ENCODE data around the gene PRELID1.
"Not testable (repeated sequence)": the region's sequence is repeated elsewhere in the genome, so short reads cannot be mapped to it uniquely, and the experiment has no call there.

PRELID1 gene

DNA sequence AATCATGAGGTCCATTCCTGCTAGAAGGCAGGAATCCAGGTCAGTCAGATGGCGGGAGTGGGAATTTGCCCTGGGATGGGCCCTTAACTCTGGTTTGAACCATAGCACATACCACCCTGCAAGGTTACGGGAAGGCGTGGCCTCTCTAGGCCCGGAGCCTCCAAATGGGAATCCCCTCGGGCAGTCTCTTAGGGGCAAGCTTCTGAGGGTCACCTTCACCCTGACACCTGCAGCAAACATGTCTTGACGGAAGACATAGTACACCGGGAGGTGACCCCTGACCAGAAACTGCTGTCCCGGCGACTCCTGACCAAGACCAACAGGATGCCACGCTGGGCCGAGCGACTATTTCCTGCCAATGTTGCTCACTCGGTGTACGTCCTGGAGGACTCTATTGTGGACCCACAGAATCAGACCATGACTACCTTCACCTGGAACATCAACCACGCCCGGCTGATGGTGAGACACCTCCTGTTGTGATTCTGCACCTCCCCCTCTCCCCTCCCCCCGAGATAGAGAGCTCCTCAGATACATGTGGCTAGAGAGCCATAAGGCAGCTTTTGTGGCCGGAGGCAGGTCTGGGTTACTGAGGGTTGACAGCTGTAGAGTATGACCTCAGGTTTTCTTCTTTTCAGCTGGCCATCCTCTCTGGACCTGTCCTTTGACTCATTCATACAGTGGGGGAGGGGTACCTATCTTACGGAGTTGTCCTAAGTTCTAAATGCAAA lies 957 bp downstream of the PRELID1 start:
- H3K4me3 ChIP-seq (ENCODE audit: low read depth, low read length) = peak overlapping the region; percentile 91
- no peak for TF ChIP-seq CTCF (IDR thresholded peaks at IDR 0.05; ENCODE audit: low read depth, low read length)

DNA sequence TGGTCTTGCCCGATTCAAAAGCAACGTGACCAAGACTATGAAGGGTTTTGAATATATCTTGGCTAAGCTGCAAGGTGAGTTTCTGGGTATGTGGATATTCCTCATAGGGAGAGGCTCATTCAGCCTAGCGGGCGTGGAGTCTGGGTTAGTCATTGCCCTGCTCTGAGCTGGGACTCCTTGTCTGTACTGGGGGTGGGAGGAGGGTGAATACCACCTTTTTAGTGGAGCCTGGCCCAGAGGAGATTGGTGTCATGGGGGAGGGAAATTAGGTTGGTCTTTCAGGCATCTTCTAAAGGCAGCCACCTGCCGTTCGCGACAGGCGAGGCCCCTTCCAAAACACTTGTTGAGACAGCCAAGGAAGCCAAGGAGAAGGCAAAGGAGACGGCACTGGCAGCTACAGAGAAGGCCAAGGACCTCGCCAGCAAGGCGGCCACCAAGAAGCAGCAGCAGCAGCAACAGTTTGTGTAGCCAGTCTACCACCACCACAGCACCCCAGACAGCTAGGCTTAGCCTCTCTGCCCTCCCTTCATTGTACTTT lies 2.6 kb downstream of the PRELID1 start:
- H3K4me3 ChIP-seq (ENCODE audit: low read depth, low read length) = not testable (repeated sequence)

DNA sequence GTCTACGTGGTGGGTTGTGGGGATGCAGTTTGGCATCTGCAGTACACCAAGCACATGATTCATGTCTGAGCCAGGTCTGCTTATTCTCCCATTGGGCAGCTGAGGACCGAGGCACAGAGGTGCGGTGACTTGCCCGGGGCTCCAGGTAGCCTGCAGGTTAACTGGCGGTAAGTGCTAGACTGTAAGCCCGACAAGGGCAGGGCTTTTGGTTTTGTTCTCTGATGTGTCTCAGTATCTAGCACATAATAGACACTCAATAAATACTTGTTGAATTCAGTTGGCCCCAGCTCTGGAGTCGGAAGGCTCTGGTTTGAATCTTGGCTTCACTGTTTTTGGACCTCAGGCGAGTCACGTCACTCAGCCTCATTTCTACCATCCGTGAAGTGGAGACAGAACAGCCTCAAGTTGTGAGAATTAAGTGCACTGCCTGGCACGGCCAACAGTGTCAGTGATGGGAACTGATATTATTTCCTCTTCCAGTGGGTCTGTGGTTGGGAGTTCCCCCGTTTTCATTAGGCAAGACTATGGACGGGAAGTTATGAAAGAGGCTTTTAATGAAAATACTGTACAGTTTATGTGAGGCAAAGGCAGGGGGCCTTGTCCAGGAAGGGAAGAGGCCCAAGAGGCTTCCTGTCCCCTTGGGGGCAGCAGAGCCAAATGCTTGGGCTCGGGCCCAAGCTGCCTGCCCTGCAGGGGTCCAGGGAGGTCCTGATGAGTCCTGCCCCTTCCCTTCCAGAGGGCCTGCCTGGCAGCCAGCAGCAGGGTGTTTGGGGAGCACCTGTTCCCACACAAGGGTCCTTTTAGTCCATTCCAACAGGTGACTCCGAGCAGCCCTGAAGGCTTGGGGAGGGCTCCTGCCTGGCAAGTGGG lies 3.3 kb downstream of the PRELID1 start:
- no peak for TF ChIP-seq CTCF (IDR thresholded peaks at IDR 0.05; ENCODE audit: low read depth, low read length)
- no peak overlapping the region for H3K4me3 ChIP-seq (ENCODE audit: low read depth, low read length)

GRCh38 chr5:177307544-177308363 lies 4.2 kb downstream of the PRELID1 start:
- TF ChIP-seq CTCF (IDR thresholded peaks at IDR 0.05; ENCODE audit: low read depth, low read length) = no peak
- H3K4me3 ChIP-seq (ENCODE audit: low read depth, low read length) = no peak overlapping the region

DNA sequence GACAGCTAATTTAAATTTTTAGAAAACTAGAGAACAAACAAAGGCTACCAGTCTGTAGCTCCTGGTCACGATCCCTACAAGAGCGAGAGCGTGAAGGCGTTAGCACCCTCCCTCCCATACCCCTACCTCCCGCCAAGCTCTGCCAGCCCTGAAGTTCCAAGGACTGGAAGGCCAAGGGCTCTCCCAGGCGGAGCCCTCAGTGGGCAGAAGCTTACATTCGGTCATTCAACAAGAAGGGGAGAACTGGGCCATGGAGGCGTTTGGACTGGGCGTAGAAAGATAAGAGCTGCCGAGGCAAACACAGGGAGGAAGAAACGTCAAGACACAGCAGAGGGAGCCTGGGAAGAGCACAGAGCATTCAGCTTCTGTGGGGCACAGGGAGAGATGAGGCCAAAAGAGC lies 5.1 kb downstream of the PRELID1 start:
- no peak for TF ChIP-seq CTCF (IDR thresholded peaks at IDR 0.05; ENCODE audit: low read depth, low read length)
- no peak overlapping the region for H3K4me3 ChIP-seq (ENCODE audit: low read depth, low read length)

- H3K4me3 ChIP-seq (ENCODE audit: low read depth, low read length) = no peak overlapping the region
- TF ChIP-seq CTCF (IDR thresholded peaks at IDR 0.05; ENCODE audit: low read depth, low read length) = peak; percentile 74
These were observed 6.0 kb downstream of the PRELID1 start for GRCh38 chr5:177309351-177310191.

Data from WI38 (cell line).